Cardiac muscle cell (in vitro differentiated cells and primary cell): ENCODE measurements around the gene LSM12. TPM values are rescaled to one million over a fixed set of nuclear protein-coding genes. Genes with fewer than 3 reads are reported as not detected.
A peak's percentile ranks its signal among the peaks of the same experiment; 100 is the strongest.

Source experiments
- DNase-seq, 2 donors: peaks; one replicate each; pipeline versions ENCODE4 v3.0.0 to v3.0.0-alpha.2; 2010 to 2017; ENCODE audit warnings: low read depth in 1 of 2, low spot score in 1 of 2
- H3K27ac ChIP-seq: fragments of 200-600 bp; sonication (generic); 2 replicates; pipeline ENCODE4 v1.5.1; 2016
- H3K27me3 ChIP-seq: fragments of 200-600 bp; sonication (generic); 2 replicates; pipeline ENCODE4 v1.6.0; 2016; ENCODE audit warnings: control low read depth
- H3K36me3 ChIP-seq: fragments of 200-600 bp; sonication (generic); 2 replicates; pipeline ENCODE4 v1.5.1; 2016; ENCODE audit warnings: control low read depth
- H3K4me1 ChIP-seq: fragments of 200-600 bp; sonication (generic); 2 replicates; pipeline ENCODE4 v1.8.1; 2017; ENCODE audit warnings: low read depth, mild to moderate bottlenecking, mixed run types
- H3K4me3 ChIP-seq: fragments of 200-600 bp; sonication (generic); 2 replicates; pipeline ENCODE4 v1.5.1; 2016; ENCODE audit warnings: mild to moderate bottlenecking
- H3K9me3 ChIP-seq: fragments of 200-600 bp; sonication (generic); 2 replicates; pipeline ENCODE4 v1.5.1; 2017; ENCODE audit warnings: low read depth, mild to moderate bottlenecking, control low read depth
- CTCF ChIP-seq: IDR thresholded peaks from 2 replicates; pipeline ENCODE4 v1.5.1; 2012; ENCODE audit warnings: low read depth, mild to moderate bottlenecking, low read length
- polyA plus RNA-seq: library from polyadenylated mRNA; unstranded; fragments of >200 nt; fragmentation: Nextera tagmentation; extraction: Ambion mirVana; gene quantifications from 2 replicates; pipeline ENCODE4 v1.2.1, GENCODE V29; 2016
- total RNA-seq: library from RNA; depleted of rRNA; stranded (reverse); fragments of >200 nt; gene quantifications from 2 replicates; pipeline ENCODE4 v1.2.3, GENCODE V29; 2016

LSM12 gene
- total and polyA plus RNA-seq, 2 experiments from 2014 or later, result 31.0 to 46.5 TPM

DNA sequence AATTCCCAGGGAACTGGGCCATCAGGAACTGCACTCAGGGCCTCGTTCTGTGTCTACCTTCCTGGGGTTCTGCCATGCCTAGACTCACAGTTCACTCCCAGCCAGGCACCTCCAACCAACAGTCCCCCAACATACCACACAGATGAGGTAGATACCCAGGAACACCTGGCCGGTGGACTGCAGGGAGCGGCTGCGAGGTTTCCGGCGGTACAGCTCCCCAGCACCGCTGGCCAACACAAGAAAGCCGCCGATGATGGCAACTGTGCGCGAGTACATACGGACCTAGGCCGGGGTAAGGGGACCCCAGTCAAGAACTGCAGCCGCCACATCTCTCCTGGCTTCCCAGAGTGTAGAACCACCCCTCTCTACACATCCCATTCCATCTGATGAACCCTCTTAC, 53.6 kb downstream of the LSM12 start:
- H3K27me3 ChIP-seq, result no peaks in the 10 kb centered on the region
- H3K27ac ChIP-seq, result no peak overlapping the region
- no peaks in the 10 kb centered on the region for H3K36me3 ChIP-seq
- H3K9me3 ChIP-seq, result no peaks in the 10 kb centered on the region
- no peak for TF ChIP-seq CTCF
- peaks cover 16% of the 10 kb centered on the region for H3K4me1 ChIP-seq
- no peak for DNase-seq
- H3K4me3 ChIP-seq, result no peak overlapping the region

DNA sequence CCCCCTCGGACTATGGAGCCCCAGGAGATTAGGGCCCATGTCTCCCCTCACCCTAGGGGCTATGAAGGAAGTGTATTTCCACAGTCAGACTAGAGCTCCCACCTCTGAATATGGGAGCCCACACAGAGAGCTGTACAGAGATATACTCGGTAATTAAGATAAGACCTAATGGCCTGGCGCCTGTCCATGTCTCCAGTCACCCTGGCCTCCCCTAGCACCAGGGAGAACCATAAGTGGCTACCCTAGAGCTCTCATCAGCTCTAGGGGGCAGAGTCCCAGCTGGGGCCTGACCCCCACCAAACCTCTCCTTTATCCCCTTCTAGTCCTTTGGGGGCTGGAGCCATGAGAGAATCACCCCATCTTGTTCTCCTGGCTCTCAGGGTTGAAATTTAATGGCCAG, 54.1 kb downstream of the LSM12 start:
- no peak for TF ChIP-seq CTCF
- Histone ChIP-seq H3K36me3 (no peaks in the 10 kb centered on the region), H3K27me3 (no peaks in the 10 kb centered on the region), H3K9me3 (no peaks in the 10 kb centered on the region), H3K27ac (no peak overlapping the region), H3K4me3 (no peak overlapping the region), H3K4me1 (peaks cover 18% of the 10 kb centered on the region)
- DNase-seq, result peak in 1 of 2 donors; percentile 12

DNA sequence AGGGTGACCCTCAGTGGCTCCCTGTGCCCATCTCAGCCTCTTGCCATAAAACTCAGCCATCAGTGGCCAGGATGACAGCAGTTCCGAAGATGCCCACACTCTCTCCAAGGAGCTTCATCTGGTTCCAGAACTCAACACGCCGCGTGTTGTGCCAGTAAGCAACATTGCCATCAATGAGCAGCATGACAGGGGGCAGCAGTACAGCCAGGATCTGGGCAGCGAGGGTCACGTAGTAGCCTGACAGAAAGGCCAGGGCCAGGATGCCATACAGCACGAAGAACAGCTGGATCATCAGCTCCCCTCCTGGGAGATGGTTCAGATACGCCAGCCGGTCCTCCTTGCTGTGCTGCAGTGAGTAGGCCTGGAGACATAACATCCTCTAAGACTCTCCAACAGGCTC, 54.6 kb downstream of the LSM12 start:
- TF ChIP-seq CTCF, result no peak

DNA sequence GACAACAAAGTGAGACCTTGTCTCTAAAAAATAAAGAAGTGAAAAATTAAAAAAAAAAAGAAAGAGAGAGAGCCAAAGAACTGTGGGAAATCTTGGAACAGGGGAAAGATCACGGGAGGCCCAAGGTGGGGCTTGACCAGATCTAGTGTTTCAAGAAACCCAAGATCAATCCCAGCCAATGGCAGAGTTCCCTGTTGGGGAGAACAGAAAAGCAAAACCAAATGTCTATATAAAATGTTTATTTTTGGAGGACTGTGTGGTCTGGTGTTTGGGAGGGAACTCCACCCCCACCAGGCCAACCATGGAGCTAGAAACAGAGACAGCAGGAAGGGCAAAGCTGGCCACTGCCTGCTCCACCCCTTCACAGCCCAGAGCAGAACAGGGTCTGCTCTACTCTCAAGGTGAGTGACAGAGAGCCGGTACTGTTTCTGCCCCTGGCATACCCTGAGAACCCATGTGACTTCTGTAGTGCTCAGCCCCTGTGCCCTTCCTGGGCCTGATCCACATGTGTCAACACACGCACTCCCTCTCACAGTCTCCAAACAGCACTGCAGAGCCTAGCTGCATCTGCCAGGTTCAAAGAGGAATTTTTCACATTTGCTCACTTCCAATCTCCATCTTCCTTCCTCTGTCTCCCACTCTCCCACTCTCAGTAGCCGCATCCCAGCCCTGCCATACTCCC, 55.4 kb downstream of the LSM12 start:
- peak in 1 of 2 donors; percentile 23 for DNase-seq
- H3K4me3 ChIP-seq, result no peak overlapping the region
- peaks cover 3% of the 10 kb centered on the region for H3K27me3 ChIP-seq
- no peaks in the 10 kb centered on the region for H3K9me3 ChIP-seq
- no peaks in the 10 kb centered on the region for H3K36me3 ChIP-seq
- TF ChIP-seq CTCF, result no peak
- peak overlapping the region; percentile 11 for H3K27ac ChIP-seq
- H3K4me1 ChIP-seq, result peaks cover 18% of the 10 kb centered on the region

More for the DNA sequence above, 54.6 kb downstream of the LSM12 start:
- Histone ChIP-seq H3K4me1 (peaks cover 18% of the 10 kb centered on the region), H3K4me3 (no peak overlapping the region), H3K9me3 (no peaks in the 10 kb centered on the region), H3K36me3 (no peaks in the 10 kb centered on the region), H3K27ac (no peak overlapping the region), H3K27me3 (no peaks in the 10 kb centered on the region)
- no peak for DNase-seq

DNA sequence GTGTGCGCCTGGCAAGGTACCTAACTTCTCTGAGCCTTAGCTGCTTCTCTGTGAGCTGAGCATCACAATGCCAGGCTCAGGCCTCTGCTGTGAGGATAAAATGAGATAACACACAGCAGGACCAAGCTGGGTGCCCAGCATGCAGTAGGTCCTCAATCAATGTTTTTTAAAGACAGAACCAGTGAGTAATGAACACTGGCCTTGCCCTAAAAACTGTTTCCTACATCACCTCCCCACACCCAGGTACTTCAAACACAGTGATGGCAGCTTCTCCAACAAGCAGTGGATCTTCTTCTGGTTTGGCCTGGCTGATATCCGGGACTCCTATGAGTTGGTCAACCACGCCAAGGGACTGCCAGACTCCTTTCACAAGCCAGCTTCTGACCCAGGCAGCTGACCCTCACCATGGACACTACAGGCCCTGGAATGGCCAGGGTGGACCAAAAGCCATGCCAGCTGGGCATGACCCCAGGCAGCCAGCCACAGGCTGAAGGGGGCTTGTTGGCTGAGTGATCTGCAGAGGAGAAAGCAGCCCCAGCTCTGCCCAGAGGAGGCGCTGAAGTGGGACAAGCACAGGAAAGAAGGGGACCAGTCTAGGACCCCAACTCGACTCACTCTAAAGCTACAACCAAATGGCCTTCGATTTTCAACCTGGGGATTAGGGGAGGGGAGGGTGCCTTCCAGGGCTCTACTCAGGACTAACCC, 58.1 kb downstream of the LSM12 start:
- Histone ChIP-seq H3K4me1 (peaks cover 10% of the 10 kb centered on the region), H3K4me3 (peak overlapping the region; percentile 64), H3K27ac (no peak overlapping the region), H3K9me3 (no peaks in the 10 kb centered on the region), H3K36me3 (no peaks in the 10 kb centered on the region), H3K27me3 (peaks cover 30% of the 10 kb centered on the region)
- no peak for DNase-seq
- no peak for TF ChIP-seq CTCF
